ENCODE data around the gene MYO1D.

MYO1D gene

GRCh38 chr17:32493571-32493970 lies 383.4 kb downstream of the MYO1D start:
- Histone ChIP-seq H3F3A (ENCODE audit: insufficient read depth, low read length) (no peaks in the 10 kb centered on the region), H3K9ac (ENCODE audit: low read length) (no peak overlapping the region), H3K79me2 (ENCODE audit: low read length) (no peaks in the 10 kb centered on the region), H3K4me1 (ENCODE audit: low read length) (no peaks in the 10 kb centered on the region), H3K9me3 (replicated peaks; ENCODE audit: insufficient read depth, low read length) (no peaks in the 10 kb centered on the region), H3K36me3 (replicated peaks; ENCODE audit: insufficient read depth, low read length) (no peaks in the 10 kb centered on the region), H4K20me1 (ENCODE audit: insufficient read depth, low read length) (no peaks in the 10 kb centered on the region), H3K4me3 (ENCODE audit: low read length) (no peak overlapping the region), H3K4me2 (ENCODE audit: low read depth, low read length) (no peak overlapping the region), H3K27ac (ENCODE audit: low read length) (no peak overlapping the region), H3K27me3 (replicated peaks; ENCODE audit: insufficient read depth, low read length) (no peaks in the 10 kb centered on the region), H2AFZ (ENCODE audit: low read length) (no peak overlapping the region), H3K9me2 (replicated peaks; ENCODE audit: insufficient read depth, low read length) (no peaks in the 10 kb centered on the region)
- no peak for TF ChIP-seq CTCF (IDR thresholded peaks at IDR 0.05; ENCODE audit: low read length)
- no peak for TF ChIP-seq EZH2phosphoT487 (IDR thresholded peaks at IDR 0.05; ENCODE audit: low read length)
- no peak for TF ChIP-seq EZH2 (optimal IDR thresholded peaks at IDR 0.05; ENCODE audit: low read depth, low read length)
- no peak for DNase-seq

- no peaks in the 10 kb centered on the region for H3K27me3 ChIP-seq (replicated peaks; ENCODE audit: insufficient read depth, low read length)
- TF ChIP-seq EZH2phosphoT487 (IDR thresholded peaks at IDR 0.05; ENCODE audit: low read length) (no peak), CTCF (IDR thresholded peaks at IDR 0.05; ENCODE audit: low read length) (no peak), EZH2 (optimal IDR thresholded peaks at IDR 0.05; ENCODE audit: low read depth, low read length) (no peak)
- no peak overlapping the region for H3K4me3 ChIP-seq (ENCODE audit: low read length)
- no peaks in the 10 kb centered on the region for H3K79me2 ChIP-seq (ENCODE audit: low read length)
- H3F3A ChIP-seq (ENCODE audit: insufficient read depth, low read length): no peaks in the 10 kb centered on the region
- no peaks in the 10 kb centered on the region for H4K20me1 ChIP-seq (ENCODE audit: insufficient read depth, low read length)
- H2AFZ ChIP-seq (ENCODE audit: low read length): no peak overlapping the region
- no peaks in the 10 kb centered on the region for H3K9me2 ChIP-seq (replicated peaks; ENCODE audit: insufficient read depth, low read length)
- no peaks in the 10 kb centered on the region for H3K36me3 ChIP-seq (replicated peaks; ENCODE audit: insufficient read depth, low read length)
- H3K27ac ChIP-seq (ENCODE audit: low read length): no peak overlapping the region
- H3K9ac ChIP-seq (ENCODE audit: low read length): no peak overlapping the region
- H3K4me1 ChIP-seq (ENCODE audit: low read length): no peaks in the 10 kb centered on the region
- H3K4me2 ChIP-seq (ENCODE audit: low read depth, low read length): no peak overlapping the region
- DNase-seq: no peak
- no peaks in the 10 kb centered on the region for H3K9me3 ChIP-seq (replicated peaks; ENCODE audit: insufficient read depth, low read length)
Observed at GRCh38 chr17:32492648-32493289, 384.2 kb downstream of the MYO1D start.

GRCh38 chr17:32492264-32492589 lies 384.7 kb downstream of the MYO1D start:
- TF ChIP-seq CTCF (IDR thresholded peaks at IDR 0.05; ENCODE audit: low read length) (no peak), EZH2 (optimal IDR thresholded peaks at IDR 0.05; ENCODE audit: low read depth, low read length) (no peak), EZH2phosphoT487 (IDR thresholded peaks at IDR 0.05; ENCODE audit: low read length) (no peak)
- Histone ChIP-seq H3K9me2 (replicated peaks; ENCODE audit: insufficient read depth, low read length) (no peaks in the 10 kb centered on the region), H3K79me2 (ENCODE audit: low read length) (no peaks in the 10 kb centered on the region), H3K4me1 (ENCODE audit: low read length) (no peaks in the 10 kb centered on the region), H3K36me3 (replicated peaks; ENCODE audit: insufficient read depth, low read length) (no peaks in the 10 kb centered on the region), H4K20me1 (ENCODE audit: insufficient read depth, low read length) (no peaks in the 10 kb centered on the region), H3F3A (ENCODE audit: insufficient read depth, low read length) (no peaks in the 10 kb centered on the region), H2AFZ (ENCODE audit: low read length) (no peak overlapping the region), H3K9me3 (replicated peaks; ENCODE audit: insufficient read depth, low read length) (no peaks in the 10 kb centered on the region), H3K4me2 (ENCODE audit: low read depth, low read length) (no peak overlapping the region), H3K27me3 (replicated peaks; ENCODE audit: insufficient read depth, low read length) (no peaks in the 10 kb centered on the region), H3K27ac (ENCODE audit: low read length) (no peak overlapping the region), H3K4me3 (ENCODE audit: low read length) (no peak overlapping the region), H3K9ac (ENCODE audit: low read length) (no peak overlapping the region)
- DNase-seq: no peak

Measured in MM.1S (cell line).